BJ (cell line): Measurements from ENCODE around the gene LIN7B. TPM values are rescaled to one million over a fixed set of nuclear protein-coding genes. Genes with fewer than 3 reads are reported as not detected.

Source experiments
- CTCF ChIA-PET: fragments of 350-600 bp; formaldehyde crosslinking; extraction: SDS; loops from one replicate; lab custom pipeline; 2021; ENCODE audit warnings: antibody characterized with exemption, inconsistent platforms; lab: Yijun Ruan, JAX
- POLR2A ChIA-PET: fragments of 300-600 bp; sonication (Branson Sonifier 250); formaldehyde crosslinking; extraction: SDS; loops from one replicate; lab custom pipeline; 2021; ENCODE audit warnings: antibody characterized with exemption; lab: Charles Lee
- DNase-seq: peaks from one replicate; pipeline ENCODE4 v3.0.0-alpha.2; 2011; ENCODE audit warnings: low read depth
- H3K27me3 ChIP-seq: 2 replicates; pipeline ENCODE4 v1.6.0; 2011; ENCODE audit warnings: low read length; ENCODE audit not compliant: control insufficient read depth, insufficient read depth
- H3K36me3 ChIP-seq: 2 replicates; pipeline ENCODE4 v1.5.1; 2011; ENCODE audit warnings: low read length; ENCODE audit not compliant: control insufficient read depth, insufficient read depth
- H3K4me3 ChIP-seq: 2 replicates; pipeline ENCODE4 v1.5.1; 2011; ENCODE audit warnings: low read depth, mild to moderate bottlenecking, control low read depth, low read length
- CTCF ChIP-seq: IDR thresholded peaks from 2 replicates; pipeline ENCODE4 v1.5.1; 2011; ENCODE audit warnings: low read depth, mild to moderate bottlenecking, control low read depth, inconsistent platforms, low read length, moderate library complexity; ENCODE audit not compliant: insufficient read depth
- polyA plus RNA-seq: library from polyadenylated mRNA; depleted of rRNA; stranded (reverse); fragments of >200 nt; gene quantifications from 2 replicates; pipeline ENCODE4 v1.2.3, GENCODE V29; 2011

Gene LIN7B
- polyA plus RNA-seq, 1 experiment: 9.4 TPM

GRCh38 chr19:49104229-49104864 is 9.8 kb upstream of the LIN7B start:
- ChIA-PET CTCF (interaction anchor here (0.6 to 2.8 kb wide), 5 partner anchors 9 to 16 kb away, joined by 3 to 21 read pairs (median 3); partner anchors contain the start of gene LIN7B), POLR2A (no interaction called here)
- TF ChIP-seq CTCF: no peak
- H3K4me3 ChIP-seq: no peak overlapping the region
- DNase-seq: no peak
- H3K27me3 ChIP-seq: no peaks in the 10 kb centered on the region
- peaks cover 61% of the 10 kb centered on the region for H3K36me3 ChIP-seq

GRCh38 chr19:49106648-49107135 is 7.5 kb upstream of the LIN7B start:
- Histone ChIP-seq H3K36me3 (peaks cover 46% of the 10 kb centered on the region), H3K4me3 (no peak overlapping the region), H3K27me3 (no peaks in the 10 kb centered on the region)
- POLR2A ChIA-PET: no interaction called here
- peak; percentile 86 for TF ChIP-seq CTCF
- CTCF ChIA-PET: interaction anchor here (0.7 to 2.8 kb wide), 13 partner anchors 7 to 102 kb away, joined by 3 to 21 read pairs (median 5); partner anchors contain the start of gene LIN7B
- DNase-seq: no peak

GRCh38 chr19:49107625-49108459 is 6.3 kb upstream of the LIN7B start:
- no peak for TF ChIP-seq CTCF
- ChIA-PET CTCF (interaction anchor here (2.5 to 4.9 kb wide), 3 partner anchors 9 to 20 kb away, joined by 7 to 34 read pairs (median 11); no protein-coding TSS in a partner anchor), POLR2A (no interaction called here)
- Histone ChIP-seq H3K36me3 (peaks cover 38% of the 10 kb centered on the region), H3K4me3 (no peak overlapping the region), H3K27me3 (no peaks in the 10 kb centered on the region)
- DNase-seq: no peak

GRCh38 chr19:49109051-49109450 is 5.1 kb upstream of the LIN7B start:
- H3K4me3 ChIP-seq: no peak overlapping the region
- no peak for DNase-seq
- CTCF ChIA-PET: interaction anchor here (0.5 to 4.9 kb wide), 3 partner anchors 11 to 34 kb away, joined by 4 to 34 read pairs (median 7); no protein-coding TSS in a partner anchor
- TF ChIP-seq CTCF: no peak
- no peaks in the 10 kb centered on the region for H3K27me3 ChIP-seq
- POLR2A ChIA-PET: no interaction called here
- H3K36me3 ChIP-seq: peaks cover 29% of the 10 kb centered on the region
